Karpas-422 (cell line): ENCODE measurements around the gene CDK18. TPM values are rescaled to one million over a fixed set of nuclear protein-coding genes. Genes with fewer than 3 reads are reported as not detected.

Experiments used
- DNase-seq: peaks from one replicate; pipeline ENCODE4 v3.0.0-alpha.2; 2015
- H2AFZ ChIP-seq: fragments of 200-600 bp; sonication (generic); 2 replicates; pipeline ENCODE4 v1.6.1; 2014; ENCODE audit warnings: antibody characterized with exemption, low read length, mixed read lengths
- H3K27ac ChIP-seq: fragments of 200-600 bp; sonication (generic); 2 replicates; pipeline ENCODE4 v1.5.1; 2014; ENCODE audit warnings: mild to moderate bottlenecking, low read length, moderate library complexity
- H3K27me3 ChIP-seq: fragments of 200-600 bp; sonication (generic); 2 replicates; pipeline ENCODE4 v1.6.1; 2014; ENCODE audit warnings: low read length, mixed read lengths
- H3K36me3 ChIP-seq: fragments of 200-600 bp; sonication (generic); 2 replicates; pipeline ENCODE4 v1.6.1; 2014; ENCODE audit warnings: low read length, mixed read lengths; ENCODE audit not compliant: insufficient read depth
- H3K4me1 ChIP-seq: fragments of 200-600 bp; sonication (generic); 2 replicates; pipeline ENCODE4 v1.6.1; 2014; ENCODE audit warnings: mild to moderate bottlenecking, low read length, mixed read lengths
- H3K4me2 ChIP-seq: fragments of 200-600 bp; sonication (generic); 2 replicates; pipeline ENCODE4 v1.6.1; 2014; ENCODE audit warnings: low read length, low read depth, mild to moderate bottlenecking; ENCODE audit not compliant: poor library complexity, severe bottlenecking
- H3K4me3 ChIP-seq: fragments of 200-600 bp; sonication (generic); 2 replicates; pipeline ENCODE4 v1.5.1; 2014; ENCODE audit warnings: mild to moderate bottlenecking, antibody characterized with exemption, low read length, mixed read lengths
- H3K79me2 ChIP-seq: fragments of 200-600 bp; sonication (generic); 2 replicates; pipeline ENCODE4 v1.6.1; 2014; ENCODE audit warnings: mild to moderate bottlenecking, low read length, mixed read lengths
- H3K9ac ChIP-seq: fragments of 200-600 bp; sonication (generic); 2 replicates; pipeline ENCODE4 v1.6.0; 2014; ENCODE audit warnings: low read length
- H3K9me2 ChIP-seq: fragments of 200-600 bp; sonication (generic), shearing (Covaris generic); replicated peaks from 2 replicates; pipeline ENCODE4 v1.6.0; 2014; ENCODE audit warnings: mild to moderate bottlenecking, low read length, moderate library complexity; ENCODE audit not compliant: insufficient read depth
- H3K9me3 ChIP-seq: fragments of 300-700, 200-600 bp; sonication (generic); 2 replicates; pipeline ENCODE4 v1.6.1; 2014; ENCODE audit warnings: low read length, mixed read lengths
- H4K20me1 ChIP-seq: fragments of 200-600 bp; sonication (generic); 2 replicates; pipeline ENCODE4 v1.6.1; 2014; ENCODE audit warnings: mild to moderate bottlenecking, antibody characterized with exemption, low read length, low read depth; ENCODE audit not compliant: insufficient read depth
- total RNA-seq: library from RNA; depleted of rRNA; stranded (reverse); fragments of >200 nt; shearing (Covaris generic); gene quantifications from 2 replicates; pipeline ENCODE4 v1.2.3, GENCODE V29; 2014; ENCODE audit warnings: low replicate concordance; rRNA removed

The CDK18 gene
- total RNA-seq, result 0.45 TPM in 1 of 2 replicates, not detected in the other

DNA sequence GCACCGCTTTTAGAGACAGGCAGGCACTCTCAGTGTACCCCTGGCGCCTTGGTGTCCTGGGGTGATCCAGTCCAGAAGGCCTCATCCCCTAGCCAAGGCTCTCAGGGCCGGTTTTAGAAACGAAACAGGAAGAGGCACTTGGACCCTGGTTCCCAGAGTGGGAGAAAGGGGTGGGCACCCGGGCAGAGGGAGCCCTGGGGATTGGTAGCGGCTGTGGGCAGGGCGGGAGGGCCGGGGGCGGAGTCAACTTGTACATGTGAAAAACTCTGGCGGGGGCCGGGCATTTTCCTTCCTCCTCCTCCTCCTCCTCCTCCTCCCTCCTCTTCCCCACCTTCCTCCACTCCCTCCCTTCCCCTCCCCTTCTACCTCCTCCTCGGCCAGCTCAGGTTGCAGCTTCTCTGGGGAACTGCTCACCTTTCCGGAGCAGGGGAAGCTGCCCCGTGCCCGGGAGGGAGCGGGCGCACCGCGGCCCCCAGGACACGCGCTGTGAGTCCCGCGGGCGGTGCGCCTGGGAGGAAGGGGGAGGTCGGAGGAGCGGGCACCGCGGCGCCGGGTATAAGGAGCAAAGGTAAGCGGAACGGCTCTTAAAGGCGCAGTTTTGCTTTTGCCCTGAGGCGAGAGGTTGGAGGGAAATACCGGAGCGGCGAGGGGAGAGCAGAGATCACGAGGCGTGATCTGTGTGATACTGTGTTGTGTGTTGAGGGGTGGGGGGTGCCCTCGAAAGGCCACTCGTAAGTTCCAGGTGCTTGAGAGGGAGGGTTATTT lies at the start of gene CDK18:
CDK18 (plus strand) TSS at position 359 of the 765 bp plus-strand sequence. CDS start 18,499 bp downstream, outside the sequence.
- H2AFZ ChIP-seq, result peak within 1 kb of the TSS; percentile 73
- H3K4me2 ChIP-seq, result peak within 1 kb of the TSS; percentile 78
- peak within 1 kb of the TSS; percentile 63 for H3K4me3 ChIP-seq
- no peaks in the 10 kb centered on the region for H3K9me3 ChIP-seq
- no peaks in the 10 kb centered on the region for H4K20me1 ChIP-seq
- H3K9me2 ChIP-seq, result no peaks in the 10 kb centered on the region
- peaks cover 11% of the 10 kb centered on the region for H3K4me1 ChIP-seq
- no peak within 1 kb of the TSS for H3K27ac ChIP-seq
- no peaks in the 10 kb centered on the region for H3K79me2 ChIP-seq
- H3K36me3 ChIP-seq, result no peaks in the 10 kb centered on the region
- H3K27me3 ChIP-seq, result no peaks in the 10 kb centered on the region
- peak; percentile 66 for DNase-seq
- H3K9ac ChIP-seq, result peak within 1 kb of the TSS; percentile 59

- Histone ChIP-seq H3K27ac (no peak overlapping the region), H3K4me2 (no peak overlapping the region), H3K36me3 (no peaks in the 10 kb centered on the region), H2AFZ (no peak overlapping the region), H4K20me1 (no peaks in the 10 kb centered on the region), H3K4me1 (no peaks in the 10 kb centered on the region), H3K27me3 (no peaks in the 10 kb centered on the region), H3K9me3 (no peaks in the 10 kb centered on the region), H3K9ac (no peak overlapping the region), H3K4me3 (no peak overlapping the region), H3K9me2 (no peaks in the 10 kb centered on the region), H3K79me2 (no peaks in the 10 kb centered on the region)
- no peak for DNase-seq
Measured at GRCh38 chr1:205454903-205455335, 49.5 kb upstream of the CDK18 start.

DNA sequence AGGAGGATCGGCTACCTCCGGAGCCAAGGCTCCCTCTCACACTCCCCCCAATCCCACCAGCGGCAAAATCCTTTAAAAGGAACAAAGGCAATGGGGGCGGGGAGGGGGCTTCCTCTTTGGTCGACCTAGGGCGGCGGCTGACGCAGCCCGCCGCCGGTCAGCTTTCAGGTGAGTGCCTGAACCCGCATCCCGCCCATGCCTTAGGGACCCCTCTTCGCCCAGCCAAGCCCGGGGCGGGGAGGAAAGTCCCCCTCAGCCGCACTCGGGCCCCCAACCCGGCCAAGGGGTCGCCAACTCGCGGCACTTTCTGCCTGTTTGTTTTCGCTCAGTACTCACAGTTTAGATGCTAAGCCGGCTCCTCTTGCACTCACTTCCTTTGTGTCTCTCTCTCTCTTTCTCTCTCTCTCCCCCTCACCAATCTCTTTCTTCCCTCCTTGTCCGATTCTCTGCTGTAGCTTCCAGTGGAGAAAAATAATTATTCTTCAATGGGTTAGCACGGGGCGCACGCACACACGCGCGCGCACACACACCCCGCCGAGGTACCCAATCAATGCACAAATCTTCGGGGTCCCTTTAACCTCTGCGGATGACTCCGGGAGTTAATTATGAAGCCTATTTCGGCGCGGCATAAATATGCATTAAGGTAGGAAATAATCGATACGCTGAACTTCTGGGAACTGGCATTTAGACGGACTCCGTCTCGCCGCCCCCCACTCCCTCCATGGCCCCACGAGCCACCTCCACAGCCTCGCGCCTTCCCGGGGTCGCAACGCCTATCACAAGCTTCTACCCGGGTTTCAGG lies 48.7 kb upstream of the CDK18 start, which contains the start of gene BLACAT1:
BLACAT1 (minus strand) TSS at position 465 of the 802 bp plus-strand sequence.
- no peak within 1 kb of the TSS for H3K4me3 ChIP-seq
- H3K27me3 ChIP-seq, result no peaks in the 10 kb centered on the region
- no peak within 1 kb of the TSS for H3K4me2 ChIP-seq

DNA sequence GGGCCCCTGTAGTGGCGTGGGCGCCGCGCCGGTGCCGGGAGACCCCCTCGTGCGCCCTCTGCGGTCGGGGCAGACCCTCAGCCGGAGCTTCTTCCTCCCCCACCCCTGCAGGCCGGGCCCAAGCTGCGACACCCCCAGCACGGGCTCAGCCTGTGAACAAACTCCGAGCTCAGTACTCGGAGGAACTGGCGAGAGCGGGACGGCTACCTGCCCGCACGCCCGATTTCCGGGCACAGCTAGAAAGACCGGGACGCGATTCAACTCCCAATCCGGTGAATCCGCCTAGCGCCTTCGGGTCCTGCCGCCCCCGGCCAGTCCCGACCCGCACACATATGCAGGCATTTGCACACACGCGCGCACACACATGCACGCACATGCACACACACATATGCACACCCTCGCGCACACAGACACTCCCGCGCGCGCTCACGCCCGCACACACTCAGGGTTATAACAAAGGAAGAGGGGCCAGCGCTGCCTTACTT lies 48.0 kb upstream of the CDK18 start:
- H2AFZ ChIP-seq, result no peak overlapping the region

More for the DNA sequence above, 48.7 kb upstream of the CDK18 start, which contains the start of gene BLACAT1:
- H3K9ac ChIP-seq, result no peak within 1 kb of the TSS
- H3K9me3 ChIP-seq, result no peaks in the 10 kb centered on the region
- H4K20me1 ChIP-seq, result no peaks in the 10 kb centered on the region
- H3K4me1 ChIP-seq, result no peaks in the 10 kb centered on the region
- DNase-seq, result no peak
- H3K36me3 ChIP-seq, result no peaks in the 10 kb centered on the region
- no peak within 1 kb of the TSS for H3K27ac ChIP-seq
- H2AFZ ChIP-seq, result no peak within 1 kb of the TSS
- no peaks in the 10 kb centered on the region for H3K9me2 ChIP-seq
- no peaks in the 10 kb centered on the region for H3K79me2 ChIP-seq

DNA sequence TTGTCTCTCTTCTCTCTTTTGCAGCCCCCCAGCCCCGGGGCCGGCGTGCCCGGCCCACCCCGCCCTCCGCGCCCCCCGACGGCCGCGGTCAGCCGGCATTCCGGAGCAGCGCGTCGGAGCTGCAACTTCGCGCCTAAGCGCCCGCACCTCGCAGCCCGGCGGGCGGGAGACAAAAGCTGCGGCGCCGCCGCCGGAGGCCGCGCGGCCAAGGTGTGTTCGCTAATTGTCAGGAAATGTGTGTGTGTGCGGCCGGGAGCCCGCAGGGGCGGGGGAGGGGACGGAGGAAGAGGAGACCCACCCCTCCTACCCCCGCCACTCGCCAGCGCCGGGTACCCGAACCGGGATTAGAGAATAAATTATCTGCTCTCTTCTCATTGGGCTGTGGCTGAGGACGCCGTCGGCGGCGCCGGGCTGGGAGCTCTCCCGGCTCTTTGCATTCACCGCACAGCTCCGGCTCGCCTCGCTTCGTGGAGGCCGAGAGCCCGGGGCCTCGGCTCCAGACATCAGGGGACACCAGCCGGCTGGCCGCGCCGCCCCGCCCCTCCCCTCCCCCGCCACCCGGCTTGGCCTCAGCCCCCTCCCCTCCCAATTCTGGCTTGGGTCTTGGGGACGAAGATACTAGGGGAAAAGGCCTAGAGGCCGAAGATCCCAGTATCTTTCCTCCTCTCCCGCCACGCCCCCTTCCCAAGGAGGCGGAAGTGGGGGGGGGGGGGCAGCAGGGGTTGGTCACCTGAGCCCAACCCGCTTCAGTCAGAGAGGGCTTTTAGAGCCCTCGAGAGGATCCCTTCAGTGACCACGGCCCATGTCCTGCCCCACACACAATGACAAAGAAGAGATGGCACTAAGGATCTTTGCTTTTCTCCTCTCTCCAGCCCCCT lies 47.4 kb upstream of the CDK18 start:
- Histone ChIP-seq H3K27ac (no peak overlapping the region), H3K4me1 (no peaks in the 10 kb centered on the region), H3K27me3 (no peaks in the 10 kb centered on the region), H2AFZ (no peak overlapping the region), H3K36me3 (no peaks in the 10 kb centered on the region), H3K4me2 (no peak overlapping the region), H3K4me3 (no peak overlapping the region), H3K79me2 (no peaks in the 10 kb centered on the region), H3K9me3 (no peaks in the 10 kb centered on the region), H3K9me2 (no peaks in the 10 kb centered on the region), H4K20me1 (no peaks in the 10 kb centered on the region), H3K9ac (no peak overlapping the region)
- DNase-seq, result no peak

More for the DNA sequence above, 48.0 kb upstream of the CDK18 start:
- no peak overlapping the region for H3K9ac ChIP-seq
- no peaks in the 10 kb centered on the region for H3K79me2 ChIP-seq
- no peaks in the 10 kb centered on the region for H3K9me3 ChIP-seq
- no peak for DNase-seq
- no peaks in the 10 kb centered on the region for H3K9me2 ChIP-seq
- H3K4me2 ChIP-seq, result no peak overlapping the region
- H4K20me1 ChIP-seq, result no peaks in the 10 kb centered on the region
- H3K27ac ChIP-seq, result no peak overlapping the region
- H3K36me3 ChIP-seq, result no peaks in the 10 kb centered on the region
- H3K27me3 ChIP-seq, result no peaks in the 10 kb centered on the region
- no peaks in the 10 kb centered on the region for H3K4me1 ChIP-seq
- H3K4me3 ChIP-seq, result no peak overlapping the region

DNA sequence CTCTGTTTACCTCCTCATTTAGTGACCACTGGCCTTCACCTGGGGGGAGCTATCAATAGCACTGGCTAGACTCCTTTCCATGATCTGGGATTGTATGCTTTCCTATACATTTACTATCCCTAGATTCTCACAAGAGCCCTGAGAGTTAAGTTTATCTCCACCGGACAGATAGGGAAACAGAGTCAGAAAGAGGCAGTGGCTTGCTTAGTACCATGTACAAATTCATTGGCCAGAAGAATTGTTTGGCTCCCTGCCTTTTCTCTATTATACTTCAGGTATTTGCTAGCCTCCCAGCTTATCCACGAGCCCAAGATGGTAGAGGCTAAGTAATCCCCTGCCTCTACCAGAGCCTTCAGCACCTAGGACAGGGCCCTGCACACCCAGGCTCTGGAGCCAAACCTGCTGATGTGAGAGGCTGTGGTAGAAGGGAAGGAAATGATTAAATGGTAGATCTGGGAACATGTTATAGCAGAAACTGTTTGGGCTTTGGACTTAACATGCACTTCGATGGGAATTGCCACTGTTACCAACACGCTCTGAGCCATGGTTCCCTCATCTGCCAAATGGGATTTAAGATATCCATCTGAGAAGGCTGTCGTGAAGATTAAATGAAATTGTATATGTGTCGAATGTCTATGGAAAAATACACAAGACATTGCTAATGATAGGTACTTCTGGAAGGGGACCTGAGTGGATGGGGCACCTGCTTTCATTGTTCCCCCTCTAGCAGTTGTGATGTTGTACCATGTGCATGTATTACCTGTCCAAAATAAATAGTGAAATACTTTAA lies 45.5 kb upstream of the CDK18 start:
- H2AFZ ChIP-seq, result no peak overlapping the region
- no peaks in the 10 kb centered on the region for H4K20me1 ChIP-seq
- no peak overlapping the region for H3K4me3 ChIP-seq
- H3K27me3 ChIP-seq, result no peaks in the 10 kb centered on the region
- DNase-seq, result peak; percentile 64
- no peaks in the 10 kb centered on the region for H3K4me1 ChIP-seq
- no peaks in the 10 kb centered on the region for H3K36me3 ChIP-seq
- no peaks in the 10 kb centered on the region for H3K9me3 ChIP-seq
- no peaks in the 10 kb centered on the region for H3K79me2 ChIP-seq
- H3K9me2 ChIP-seq, result no peaks in the 10 kb centered on the region
- H3K9ac ChIP-seq, result no peak overlapping the region
- H3K27ac ChIP-seq, result no peak overlapping the region
- H3K4me2 ChIP-seq, result no peak overlapping the region

GRCh38 chr1:205465392-205465791 lies 39.1 kb upstream of the CDK18 start:
- Histone ChIP-seq H3K4me2 (no peak overlapping the region), H3K4me3 (no peak overlapping the region)

More at GRCh38 chr1:205465392-205465791, 39.1 kb upstream of the CDK18 start:
- Histone ChIP-seq H3K27me3 (no peaks in the 10 kb centered on the region), H3K9me3 (no peaks in the 10 kb centered on the region), H4K20me1 (no peaks in the 10 kb centered on the region), H3K9ac (no peak overlapping the region), H2AFZ (no peak overlapping the region), H3K36me3 (no peaks in the 10 kb centered on the region), H3K27ac (no peak overlapping the region), H3K9me2 (no peaks in the 10 kb centered on the region), H3K4me1 (no peaks in the 10 kb centered on the region), H3K79me2 (no peaks in the 10 kb centered on the region)
- DNase-seq, result no peak
